Transverse colon (tissue), 3 donors: ENCODE data around the gene OGT.

ENCODE experiments used
- POLR2A ChIP-seq: fragments of 450-650 bp; IDR thresholded peaks from one replicate; pipeline ENCODE4 v1.6.1; 2016; ENCODE audit warnings: antibody characterized with exemption, mild to moderate bottlenecking, moderate library complexity
- TF ChIP-seq, protein P1 (sequence below), 5 experiments: fragments of 200-600 bp in 3 of 5; fragments of 450-650 bp in 2 of 5; sonication (generic) in 3 of 5; IDR thresholded peaks; 1 replicate in 2 of 5; 2 replicates in 3 of 5; pipeline ENCODE4 v1.5.1; 2016 to 2017; ENCODE audit warnings: antibody characterized with exemption in 5 of 5, inconsistent platforms in 3 of 5, mild to moderate bottlenecking in 2 of 5, moderate library complexity in 1 of 5

- TF ChIP-seq, protein P1, sequence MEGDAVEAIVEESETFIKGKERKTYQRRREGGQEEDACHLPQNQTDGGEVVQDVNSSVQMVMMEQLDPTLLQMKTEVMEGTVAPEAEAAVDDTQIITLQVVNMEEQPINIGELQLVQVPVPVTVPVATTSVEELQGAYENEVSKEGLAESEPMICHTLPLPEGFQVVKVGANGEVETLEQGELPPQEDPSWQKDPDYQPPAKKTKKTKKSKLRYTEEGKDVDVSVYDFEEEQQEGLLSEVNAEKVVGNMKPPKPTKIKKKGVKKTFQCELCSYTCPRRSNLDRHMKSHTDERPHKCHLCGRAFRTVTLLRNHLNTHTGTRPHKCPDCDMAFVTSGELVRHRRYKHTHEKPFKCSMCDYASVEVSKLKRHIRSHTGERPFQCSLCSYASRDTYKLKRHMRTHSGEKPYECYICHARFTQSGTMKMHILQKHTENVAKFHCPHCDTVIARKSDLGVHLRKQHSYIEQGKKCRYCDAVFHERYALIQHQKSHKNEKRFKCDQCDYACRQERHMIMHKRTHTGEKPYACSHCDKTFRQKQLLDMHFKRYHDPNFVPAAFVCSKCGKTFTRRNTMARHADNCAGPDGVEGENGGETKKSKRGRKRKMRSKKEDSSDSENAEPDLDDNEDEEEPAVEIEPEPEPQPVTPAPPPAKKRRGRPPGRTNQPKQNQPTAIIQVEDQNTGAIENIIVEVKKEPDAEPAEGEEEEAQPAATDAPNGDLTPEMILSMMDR (IDR thresholded peaks at IDR 0.05): no peak
- no peak for TF ChIP-seq POLR2A
These were observed 84.8 kb downstream of the OGT start for GRCh38 chrX:71617742-71618141.
